H9 (cell line): ENCODE results near the gene LSM2. TPM values are rescaled to one million over a fixed set of nuclear protein-coding genes. Genes with fewer than 3 reads are reported as not detected.

Source experiments
- DNase-seq: peaks from one replicate; pipeline ENCODE4 v3.0.0-alpha.2; 2017
- H2AFZ ChIP-seq: one replicate; pipeline ENCODE4 v1.6.1; 2013; ENCODE audit warnings: mild to moderate bottlenecking, low read length, control low read depth, moderate library complexity
- H2AK5ac ChIP-seq: 2 replicates; pipeline ENCODE4 v1.6.1; 2013; ENCODE audit warnings: low read length, control low read depth, mixed read lengths; ENCODE audit not compliant: insufficient read length
- H2BK120ac ChIP-seq: one replicate; pipeline ENCODE4 v1.6.1; 2013; ENCODE audit warnings: low read depth, mild to moderate bottlenecking, low read length, control low read depth, inconsistent platforms; ENCODE audit not compliant: poor library complexity, severe bottlenecking
- H2BK12ac ChIP-seq: 2 replicates; pipeline ENCODE4 v1.6.1; 2013; ENCODE audit warnings: low read length, control low read depth, mixed read lengths, low read depth; ENCODE audit not compliant: insufficient read length
- H2BK15ac ChIP-seq: 2 replicates; pipeline ENCODE4 v1.6.1; 2013; ENCODE audit warnings: low read depth, low read length, control low read depth
- H2BK20ac ChIP-seq: one replicate; pipeline ENCODE4 v1.6.1; 2013; ENCODE audit warnings: low read depth, mild to moderate bottlenecking, low read length, control low read depth, inconsistent platforms; ENCODE audit not compliant: poor library complexity, severe bottlenecking
- H2BK5ac ChIP-seq: 2 replicates; pipeline ENCODE4 v1.6.1; 2013; ENCODE audit warnings: low read length, control low read depth, mixed read lengths; ENCODE audit not compliant: insufficient read length
- H3K14ac ChIP-seq: 2 replicates; pipeline ENCODE4 v1.6.1; 2013; ENCODE audit warnings: low read length, control low read depth; ENCODE audit not compliant: insufficient read depth
- H3K18ac ChIP-seq: 2 replicates; pipeline ENCODE4 v1.6.1; 2013; ENCODE audit warnings: low read depth, mild to moderate bottlenecking, mixed read lengths, low read length, control low read depth; ENCODE audit not compliant: insufficient read length
- H3K23ac ChIP-seq: 2 replicates; pipeline ENCODE4 v1.6.1; 2013; ENCODE audit warnings: low read length, control low read depth, mixed read lengths, low read depth; ENCODE audit not compliant: insufficient read length
- H3K23me2 ChIP-seq: 2 replicates; pipeline ENCODE4 v1.6.1; 2013; ENCODE audit warnings: low read depth, mild to moderate bottlenecking, mixed read lengths, low read length, control low read depth; ENCODE audit not compliant: insufficient read length, poor library complexity, severe bottlenecking
- H3K27ac ChIP-seq: 2 replicates; pipeline ENCODE4 v1.5.1; 2013; ENCODE audit warnings: low read length, control low read depth, mixed read lengths, low read depth; ENCODE audit not compliant: insufficient read length
- H3K27me3 ChIP-seq: 2 replicates; pipeline ENCODE4 v1.6.1; 2013; ENCODE audit warnings: low read length, control low read depth, inconsistent platforms; ENCODE audit not compliant: insufficient read depth
- H3K4ac ChIP-seq: 2 replicates; pipeline ENCODE4 v1.6.1; 2013; ENCODE audit warnings: low read depth, mild to moderate bottlenecking, control low read depth, inconsistent platforms, low read length, moderate library complexity
- H3K4me1 ChIP-seq: 2 replicates; pipeline ENCODE4 v1.6.1; 2013; ENCODE audit warnings: low read length, control low read depth, inconsistent platforms; ENCODE audit not compliant: insufficient read depth
- H3K4me2 ChIP-seq: 2 replicates; pipeline ENCODE4 v1.6.1; 2013; ENCODE audit warnings: low read length, control low read depth, mixed read lengths; ENCODE audit not compliant: insufficient read length, insufficient read depth
- H3K56ac ChIP-seq: 2 replicates; pipeline ENCODE4 v1.6.1; 2013; ENCODE audit warnings: low read depth, mild to moderate bottlenecking, mixed read lengths, low read length, control low read depth; ENCODE audit not compliant: insufficient read length
- H3K79me1 ChIP-seq: 2 replicates; pipeline ENCODE4 v1.6.1; 2013; ENCODE audit warnings: low read depth, mild to moderate bottlenecking, moderate library complexity, low read length, control low read depth, inconsistent platforms; ENCODE audit not compliant: insufficient read depth, poor library complexity, severe bottlenecking
- H3K79me2 ChIP-seq: 2 replicates; pipeline ENCODE4 v1.6.1; 2013; ENCODE audit warnings: low read length, control low read depth, inconsistent platforms; ENCODE audit not compliant: insufficient read depth
- H3K9ac ChIP-seq: 2 replicates; pipeline ENCODE4 v1.6.1; 2013; ENCODE audit warnings: low read length, control low read depth, mixed read lengths; ENCODE audit not compliant: insufficient read length; ENCODE audit errors: extremely low read depth
- H3K9me3 ChIP-seq: one replicate; pipeline ENCODE4 v1.6.1; 2013; ENCODE audit warnings: low read depth, low read length, inconsistent platforms; ENCODE audit not compliant: control insufficient read depth
- H3T11ph ChIP-seq: one replicate; pipeline ENCODE4 v1.6.1; 2013; ENCODE audit warnings: mild to moderate bottlenecking, low read length, control low read depth, inconsistent platforms
- H4K20me1 ChIP-seq: one replicate; pipeline ENCODE4 v1.6.1; 2013; ENCODE audit not compliant: control insufficient read depth, insufficient read length, insufficient read depth
- H4K5ac ChIP-seq: 2 replicates; pipeline ENCODE4 v1.6.1; 2013; ENCODE audit warnings: low read depth, mild to moderate bottlenecking, mixed read lengths, low read length, control low read depth; ENCODE audit not compliant: insufficient read length
- H4K8ac ChIP-seq: replicated peaks from 2 replicates; pipeline ENCODE4 v1.6.1; 2013; ENCODE audit warnings: low read length, control low read depth, mixed read lengths, low read depth; ENCODE audit not compliant: insufficient read length
- H4K91ac ChIP-seq: 2 replicates; pipeline ENCODE4 v1.6.1; 2013; ENCODE audit warnings: low read depth, mild to moderate bottlenecking, moderate library complexity, mixed read lengths, low read length, control low read depth; ENCODE audit not compliant: insufficient read length
- H3K27ac Mint-ChIP-seq, 3 experiments: 2 replicates in 2 of 3; 3 replicates in 1 of 3; pipeline ENCODE4 v1.8.0; 2020 to 2021; ENCODE audit warnings: mixed read lengths in 3 of 3, mild to moderate bottlenecking in 1 of 3, moderate library complexity in 1 of 3
- H3K27me3 Mint-ChIP-seq: 2 replicates; pipeline ENCODE4 v1.8.0; 2021; ENCODE audit warnings: low read depth, mild to moderate bottlenecking, moderate library complexity, mixed read lengths
- H3K36me3 Mint-ChIP-seq, 3 experiments: 2 replicates in 2 of 3; 3 replicates in 1 of 3; pipeline ENCODE4 v1.8.0; 2020 to 2021; ENCODE audit warnings: low read depth in 3 of 3, mixed read lengths in 3 of 3; ENCODE audit not compliant: insufficient read depth in 1 of 3
- H3K4me1 Mint-ChIP-seq, 2 experiments: 2 replicates each; pipeline ENCODE4 v1.8.0; 2020; ENCODE audit warnings: mixed read lengths in 2 of 2
- H3K4me3 Mint-ChIP-seq, 2 experiments: 2 replicates in 1 of 2; 3 replicates in 1 of 2; pipeline ENCODE4 v1.8.0; 2020 to 2021; ENCODE audit warnings: mild to moderate bottlenecking in 2 of 2, mixed read lengths in 2 of 2, moderate library complexity in 1 of 2
- H3K9me3 Mint-ChIP-seq, 2 experiments: 2 replicates in 1 of 2; 3 replicates in 1 of 2; pipeline ENCODE4 v1.8.0; 2020; ENCODE audit warnings: mild to moderate bottlenecking in 2 of 2, mixed read lengths in 2 of 2, moderate library complexity in 1 of 2
- CTCF ChIP-seq: fragments of 200-600 bp; sonication (generic); conservative IDR thresholded peaks from 3 replicates; pipeline ENCODE4 v1.8.0; 2021; ENCODE audit warnings: antibody characterized with exemption, mild to moderate bottlenecking
- WGBS: extraction: QIAGEN DNeasy Blood & Tissue Kit; methylation state at CpG from one replicate; pipeline ENCODE4 v1.1.7; 2013; ENCODE audit warnings: missing lambda C conversion rate, low lambda C conversion rate, mixed read lengths; ENCODE audit not compliant: insufficient read length; ENCODE audit errors: extremely low coverage; 5-methylcytosine and 5-hydroxymethylcytosine counted together
- total RNA-seq: library from RNA; stranded (reverse); gene quantifications from 2 replicates; pipeline ENCODE4 v1.2.1, GENCODE V29; 2021

The LSM2 gene
- total RNA-seq, 1 experiment from 2014 or later = 123 TPM

GRCh38 chr6:31775633-31776484 is 30.9 kb downstream of the LSM2 start:
- H3K23ac ChIP-seq = no peak overlapping the region
- Mint-ChIP-seq H3K27me3 (no peaks in the 10 kb centered on the region), H3K36me3 (peaks cover 18 to 33% (median 19%) of the 10 kb centered on the region in 3 experiments; a peak in 6 of 7 replicates), H3K4me3 (no peak overlapping the region), H3K27ac (peak overlapping the region in 2 of 3 experiments; percentile 61 to 73; a peak in 1 of 7 replicates), H3K4me1 (peaks cover 5 to 10% of the 10 kb centered on the region in 2 experiments; a peak in 3 of 4 replicates), H3K9me3 (no peaks in the 10 kb centered on the region)
- no peak for TF ChIP-seq CTCF
- no peak overlapping the region for H2BK120ac ChIP-seq
- no peak overlapping the region for H4K5ac ChIP-seq
- H3T11ph ChIP-seq = no peak overlapping the region
- H3K9ac ChIP-seq = no peak overlapping the region
- no peak overlapping the region for H3K4ac ChIP-seq
- H2AFZ ChIP-seq = no peak overlapping the region
- H3K18ac ChIP-seq = no peak overlapping the region
- H4K91ac ChIP-seq = no peak overlapping the region
- H2BK20ac ChIP-seq = no peak overlapping the region
- no peaks in the 10 kb centered on the region for H4K20me1 ChIP-seq
- H3K9me3 ChIP-seq = no peaks in the 10 kb centered on the region
- H2BK5ac ChIP-seq = no peak overlapping the region
- H3K27me3 ChIP-seq = no peaks in the 10 kb centered on the region
- H3K23me2 ChIP-seq = no peaks in the 10 kb centered on the region
- H3K56ac ChIP-seq = no peak overlapping the region
- no peak overlapping the region for H2BK15ac ChIP-seq
- no CpG with 5 or more reads among the region's 32 CpGs for WGBS
- H2BK12ac ChIP-seq = no peak overlapping the region
- H2AK5ac ChIP-seq = no peak overlapping the region
- no peaks in the 10 kb centered on the region for H3K79me2 ChIP-seq
- H3K4me1 ChIP-seq = no peaks in the 10 kb centered on the region
- H3K79me1 ChIP-seq = no peaks in the 10 kb centered on the region
- no peak overlapping the region for H3K27ac ChIP-seq
- H3K4me2 ChIP-seq = no peak overlapping the region
- H3K14ac ChIP-seq = no peak overlapping the region
- no peak for DNase-seq
- H4K8ac ChIP-seq = no peak overlapping the region
